Hepatocyte (in vitro differentiated cells): ENCODE data around the gene ALKBH1.

Experiments
- CTCF ChIP-seq: fragments of 200-600 bp; sonication (generic); IDR thresholded peaks from 2 replicates; pipeline ENCODE4 v1.5.1; 2016; ENCODE audit warnings: antibody characterized with exemption, mild to moderate bottlenecking; ENCODE audit not compliant: poor library complexity
- EZH2 ChIP-seq: fragments of 200-600 bp; sonication (generic); IDR thresholded peaks from 2 replicates; pipeline ENCODE4 v1.6.1; 2016; ENCODE audit warnings: antibody characterized with exemption, mild to moderate bottlenecking, borderline replicate concordance
- EZH2phosphoT487 ChIP-seq: fragments of 200-600 bp; sonication (generic); IDR thresholded peaks from one replicate; pipeline ENCODE4 v1.6.1; 2018; ENCODE audit warnings: antibody characterized with exemption, mild to moderate bottlenecking, low read depth, moderate library complexity; ENCODE audit not compliant: unreplicated experiment, severe bottlenecking

GRCh38 chr14:77657280-77657679, 50.5 kb downstream of the ALKBH1 start:
- TF ChIP-seq CTCF (no peak), EZH2 (no peak), EZH2phosphoT487 (no peak)
